NCI-H510A (cell line): ENCODE data around the gene STMN3.
"Not testable (repeated sequence)": the region's sequence is repeated elsewhere in the genome, so short reads cannot be mapped to it uniquely, and the experiment has no call there.

Experiments used
- DNase-seq: peaks from one replicate; lab custom pipeline; 2025; lab: John Stamatoyannopoulos, UW

STMN3 gene

DNA sequence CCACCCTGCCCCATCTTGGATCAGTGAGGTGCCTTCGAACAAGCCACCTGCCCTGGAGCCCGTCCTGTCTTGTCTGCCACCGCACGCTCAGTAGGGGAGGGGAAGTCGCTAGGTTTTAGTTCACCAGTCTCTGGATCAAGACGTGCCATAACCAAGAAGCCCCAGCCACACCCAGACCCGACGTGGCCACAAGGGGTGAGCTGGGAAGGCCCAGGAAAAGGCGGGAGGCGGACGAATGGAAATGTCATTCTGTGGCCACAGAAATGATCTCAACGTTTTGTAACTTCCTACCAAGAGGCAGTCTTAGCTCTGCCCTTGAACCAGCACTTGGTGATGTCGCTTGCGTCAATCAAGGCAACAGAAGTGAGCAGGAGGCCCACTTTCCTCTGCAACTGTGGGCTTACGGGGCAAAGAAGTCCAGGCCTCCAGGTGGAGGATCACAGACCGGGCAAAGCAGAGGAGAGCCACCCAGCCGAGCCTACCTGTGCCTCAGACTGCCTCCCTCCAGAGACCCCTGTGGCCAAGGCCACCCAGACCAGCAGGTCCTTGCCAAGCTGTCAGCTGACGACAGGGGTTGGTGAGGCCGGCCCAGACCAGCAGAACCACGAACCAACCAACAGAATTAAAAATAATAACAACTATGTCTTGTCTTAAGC, 40.8 kb downstream of the STMN3 start:
- DNase-seq = no peak

DNA sequence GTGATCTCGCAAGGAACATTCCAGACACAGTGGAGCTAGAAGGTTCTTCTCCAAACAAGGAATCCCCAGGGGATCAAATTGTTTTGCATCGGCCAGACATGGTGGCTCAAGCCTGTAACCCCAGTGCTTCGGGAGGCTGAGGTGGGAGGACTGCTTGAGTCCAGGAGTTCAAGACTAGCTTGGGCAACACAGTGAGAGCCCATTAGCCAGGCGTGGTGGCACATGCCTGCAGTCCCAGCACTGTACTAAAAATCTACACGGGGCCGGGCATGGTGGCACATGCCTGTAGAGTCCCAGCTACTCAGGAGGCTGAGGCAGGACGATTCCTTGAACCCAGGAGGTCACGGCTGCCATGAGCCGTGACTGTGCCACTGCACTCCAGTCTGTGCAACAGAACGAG, 41.6 kb downstream of the STMN3 start:
- DNase-seq = no peak

- DNase-seq = no peak
Measured at GRCh38 chr20:63610581-63611435, 42.4 kb downstream of the STMN3 start.

DNA sequence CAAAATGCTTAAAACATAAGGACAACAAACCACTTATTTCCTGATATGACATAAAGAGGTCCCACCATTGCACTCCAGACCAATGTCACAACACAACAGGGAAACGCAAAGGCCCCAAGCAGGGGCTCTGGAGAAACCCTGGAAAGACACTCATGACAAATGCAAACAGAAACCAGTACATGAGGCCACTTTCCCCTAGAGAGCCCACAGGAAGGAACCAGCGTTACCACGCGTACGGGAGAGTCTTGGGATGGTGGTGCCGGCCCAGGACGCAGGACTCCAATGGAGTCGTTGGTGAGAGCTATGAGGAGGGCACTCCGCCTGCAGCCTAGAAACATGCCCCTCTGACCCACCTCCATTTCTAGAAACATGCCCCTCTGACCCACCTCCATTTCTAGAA, 46.5 kb downstream of the STMN3 start:
- no peak for DNase-seq

GRCh38 chr20:63602321-63602720, 50.9 kb downstream of the STMN3 start:
- no peak for DNase-seq

DNA sequence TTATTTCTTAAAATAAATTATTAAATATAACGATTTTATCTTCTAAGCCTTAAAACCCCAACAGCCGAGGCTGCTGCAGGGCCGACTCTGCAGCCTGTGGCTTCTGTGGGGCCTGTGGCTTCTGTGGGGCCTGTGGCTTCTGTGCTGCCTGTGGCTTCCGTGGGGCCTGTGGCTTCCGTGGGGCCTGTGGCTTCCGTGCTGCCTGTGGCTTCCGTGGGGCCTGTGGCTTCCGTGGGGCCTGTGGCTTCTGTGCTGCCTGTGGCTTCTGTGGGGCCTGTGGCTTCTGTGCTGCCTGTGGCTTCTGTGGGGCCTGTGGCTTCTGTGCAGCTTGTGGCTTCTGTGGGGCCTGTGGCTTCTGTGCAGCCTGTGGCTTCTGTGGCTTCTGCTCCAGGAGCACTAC, 51.5 kb downstream of the STMN3 start:
- DNase-seq = not testable (repeated sequence)

- no peak for DNase-seq
Measured at GRCh38 chr20:63599396-63600050, 53.7 kb downstream of the STMN3 start.

- no peak for DNase-seq
Measured at GRCh38 chr20:63598479-63599395, 54.5 kb downstream of the STMN3 start.

- DNase-seq = no peak
Measured at GRCh38 chr20:63597651-63598478, 55.4 kb downstream of the STMN3 start.

- no peak for DNase-seq
Measured at GRCh38 chr20:63596423-63596822, 56.8 kb downstream of the STMN3 start.

GRCh38 chr20:63595416-63596127, 57.7 kb downstream of the STMN3 start:
- DNase-seq = no peak

GRCh38 chr20:63594043-63594561, 59.1 kb downstream of the STMN3 start:
- no peak for DNase-seq

GRCh38 chr20:63592661-63593060, 60.6 kb downstream of the STMN3 start:
- no peak for DNase-seq

DNA sequence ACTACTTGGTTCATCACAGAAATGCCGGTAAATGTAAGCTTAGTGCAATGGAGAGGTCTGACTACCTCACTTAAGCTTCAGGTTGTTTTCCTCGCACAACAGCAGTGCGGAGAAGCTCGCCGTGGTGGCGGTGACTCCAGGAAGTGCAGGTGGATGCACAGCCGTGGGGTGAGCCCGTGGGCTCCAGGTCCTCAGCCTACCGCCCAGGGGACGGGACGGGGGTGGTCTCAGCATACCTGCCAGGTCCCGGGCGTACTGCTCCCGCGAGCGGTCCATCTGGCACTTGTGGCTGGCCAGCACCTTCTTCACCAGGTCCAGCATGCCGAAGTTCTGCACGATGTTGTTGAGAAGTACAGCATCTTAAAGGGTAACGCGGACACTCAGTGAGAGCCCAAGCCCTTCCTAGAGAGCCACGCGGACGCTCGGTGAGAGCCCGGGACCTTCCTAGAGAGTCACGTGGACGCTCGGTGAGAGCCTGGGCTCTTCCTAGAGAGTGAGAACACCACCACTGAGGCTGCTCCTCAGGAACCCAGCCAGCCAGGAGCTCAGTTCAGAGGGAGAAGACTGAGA, 61.4 kb downstream of the STMN3 start:
- no peak for DNase-seq

DNA sequence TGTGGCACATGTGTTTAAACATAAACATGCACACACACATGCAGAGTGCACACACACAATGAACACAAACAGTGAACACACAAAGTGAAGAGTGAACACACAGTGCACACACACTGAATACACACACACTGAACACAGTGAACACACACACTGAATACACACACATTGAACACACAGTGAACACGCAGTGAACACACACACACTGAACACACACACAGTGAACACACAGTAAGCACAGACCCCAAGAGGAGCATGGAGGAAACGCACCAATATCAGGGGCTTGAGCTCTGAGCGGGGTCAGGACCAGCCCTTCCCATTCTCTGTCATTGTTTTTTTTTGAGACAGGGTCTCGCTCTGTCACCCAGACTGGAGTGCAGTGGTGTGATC, 62.1 kb downstream of the STMN3 start:
- no peak for DNase-seq

- DNase-seq = no peak
Measured at GRCh38 chr20:63590218-63591146, 62.7 kb downstream of the STMN3 start.
